Neuronal stem cell (in vitro differentiated cells): ENCODE data around the gene TPD52L1.

Experiments
- DNase-seq: peaks from one replicate; pipeline ENCODE4 v3.0.0-alpha.2; 2013; ENCODE audit warnings: low spot score
- H2AFZ ChIP-seq: one replicate; pipeline ENCODE4 v1.6.1; 2013; ENCODE audit warnings: mild to moderate bottlenecking, low read length, inconsistent platforms
- H2AK5ac ChIP-seq: 2 replicates; pipeline ENCODE4 v1.6.1; 2013; ENCODE audit warnings: low read depth, mild to moderate bottlenecking, inconsistent platforms, low read length, moderate library complexity, mixed read lengths
- H2BK120ac ChIP-seq: 2 replicates; pipeline ENCODE4 v1.6.1; 2013; ENCODE audit warnings: low read depth, mild to moderate bottlenecking, inconsistent platforms, low read length, moderate library complexity, mixed read lengths
- H2BK12ac ChIP-seq: one replicate; pipeline ENCODE4 v1.6.1; 2013; ENCODE audit warnings: low read length, inconsistent platforms
- H2BK15ac ChIP-seq: 2 replicates; pipeline ENCODE4 v1.6.1; 2013; ENCODE audit warnings: mild to moderate bottlenecking, low read length, inconsistent platforms, mixed read lengths
- H2BK5ac ChIP-seq: one replicate; pipeline ENCODE4 v1.6.1; 2013; ENCODE audit warnings: inconsistent platforms, mild to moderate bottlenecking, low read length, moderate library complexity
- H3K14ac ChIP-seq: one replicate; pipeline ENCODE4 v1.6.1; 2013; ENCODE audit warnings: low read length, inconsistent platforms
- H3K18ac ChIP-seq: 2 replicates; pipeline ENCODE4 v1.6.1; 2013; ENCODE audit warnings: low read length, inconsistent platforms
- H3K23ac ChIP-seq: 2 replicates; pipeline ENCODE4 v1.6.1; 2013; ENCODE audit warnings: low read depth, mild to moderate bottlenecking, mixed read lengths, low read length, inconsistent platforms; ENCODE audit not compliant: poor library complexity
- H3K27ac ChIP-seq: replicated peaks from 3 replicates; pipeline ENCODE4 v1.5.1; 2013; ENCODE audit warnings: low read length, inconsistent platforms
- H3K27me3 ChIP-seq, 3 experiments: 2 replicates each; pipeline ENCODE4 v1.6.1; 2013; ENCODE audit warnings: low read length in 3 of 3, mild to moderate bottlenecking in 2 of 3, inconsistent platforms in 1 of 3, low read depth in 1 of 3, mixed read lengths in 1 of 3, moderate library complexity in 1 of 3; ENCODE audit not compliant: control insufficient read depth in 3 of 3, insufficient read depth in 3 of 3
- H3K36me3 ChIP-seq, 2 donors: replicated peaks in 1 of 2; 2 replicates each; pipeline ENCODE4 v1.6.1; 2013; ENCODE audit warnings: low read length in 2 of 2; ENCODE audit not compliant: control insufficient read depth in 2 of 2, insufficient read depth in 2 of 2
- H3K4ac ChIP-seq: 2 replicates; pipeline ENCODE4 v1.6.1; 2013; ENCODE audit warnings: inconsistent platforms, mild to moderate bottlenecking, low read length, moderate library complexity
- H3K4me1 ChIP-seq, 2 donors: 1 replicate in 1 of 2; 2 replicates in 1 of 2; pipeline ENCODE4 v1.6.1; 2013; ENCODE audit warnings: low read length in 2 of 2, low read depth in 1 of 2; ENCODE audit not compliant: control insufficient read depth in 2 of 2, insufficient read depth in 1 of 2
- H3K4me2 ChIP-seq: one replicate; pipeline ENCODE4 v1.6.1; 2013; ENCODE audit warnings: mild to moderate bottlenecking, low read length, inconsistent platforms; ENCODE audit not compliant: insufficient read depth, poor library complexity, severe bottlenecking
- H3K4me3 ChIP-seq, 2 donors: 2 replicates each; pipeline ENCODE4 v1.5.1; 2013; ENCODE audit warnings: low read length in 2 of 2, mild to moderate bottlenecking in 2 of 2, inconsistent platforms in 1 of 2, moderate library complexity in 1 of 2
- H3K79me1 ChIP-seq: one replicate; pipeline ENCODE4 v1.6.1; 2013; ENCODE audit warnings: low read depth, mild to moderate bottlenecking, inconsistent platforms, low read length, moderate library complexity
- H3K9ac ChIP-seq: one replicate; pipeline ENCODE4 v1.6.1; 2013; ENCODE audit warnings: mild to moderate bottlenecking, low read depth, low read length, inconsistent platforms; ENCODE audit not compliant: poor library complexity
- H3K9me3 ChIP-seq, 2 donors: replicated peaks in 1 of 2; 2 replicates each; pipeline versions ENCODE3 to v1.6.1; 2013; ENCODE audit warnings: low read length in 2 of 2, mild to moderate bottlenecking in 2 of 2, inconsistent platforms in 1 of 2, low read depth in 1 of 2, mixed read lengths in 1 of 2, moderate library complexity in 1 of 2; ENCODE audit not compliant: control insufficient read depth in 2 of 2, insufficient read depth in 1 of 2
- H4K8ac ChIP-seq: one replicate; pipeline ENCODE4 v1.6.1; 2013; ENCODE audit warnings: low read depth, mild to moderate bottlenecking, inconsistent platforms, low read length, moderate library complexity
- H4K91ac ChIP-seq: one replicate; pipeline ENCODE4 v1.6.1; 2013; ENCODE audit warnings: low read length, low read depth, mild to moderate bottlenecking, inconsistent platforms; ENCODE audit not compliant: poor library complexity
- WGBS, 2 donors: extraction: QIAGEN DNeasy Blood & Tissue Kit; methylation state at CpG; one replicate each; pipeline ENCODE4 v1.1.7; 2013; ENCODE audit warnings: missing lambda C conversion rate in 2 of 2, mixed read lengths in 1 of 2; ENCODE audit not compliant: insufficient read length in 2 of 2, insufficient replicate concordance in 1 of 2; ENCODE audit errors: extremely low coverage in 2 of 2; 5-methylcytosine and 5-hydroxymethylcytosine counted together

Gene TPD52L1

GRCh38 chr6:125230674-125231073 is 77.1 kb downstream of the TPD52L1 start:
- H3K9ac ChIP-seq = no peak overlapping the region
- H3K4me2 ChIP-seq = no peak overlapping the region

GRCh38 chr6:125231133-125231532 is 77.6 kb downstream of the TPD52L1 start:
- H2BK15ac ChIP-seq = no peak overlapping the region
- no peak overlapping the region for H3K18ac ChIP-seq
- no peak overlapping the region for H4K8ac ChIP-seq
- no peak overlapping the region for H2BK5ac ChIP-seq
- H2BK12ac ChIP-seq = no peak overlapping the region
- no peak overlapping the region for H3K9ac ChIP-seq
- no peaks in the 10 kb centered on the region for H3K79me1 ChIP-seq
- H2AK5ac ChIP-seq = no peak overlapping the region
- H3K4me1 ChIP-seq = no peaks in the 10 kb centered on the region
- H2AFZ ChIP-seq = no peak overlapping the region
- H2BK120ac ChIP-seq = no peak overlapping the region
- H3K9me3 ChIP-seq = no peaks in the 10 kb centered on the region
- no peak overlapping the region for H3K14ac ChIP-seq
- no peak overlapping the region for H3K23ac ChIP-seq
- no peak for DNase-seq
- no peak overlapping the region for H3K4me3 ChIP-seq
- no peak overlapping the region for H3K4me2 ChIP-seq
- no peak overlapping the region for H4K91ac ChIP-seq
- H3K4ac ChIP-seq = no peak overlapping the region
- no peaks in the 10 kb centered on the region for H3K36me3 ChIP-seq
- no CpG with 5 or more reads among the region's 1 CpG for WGBS, 2 donors
- H3K27me3 ChIP-seq = no peaks in the 10 kb centered on the region
- no peak overlapping the region for H3K27ac ChIP-seq

More at GRCh38 chr6:125230674-125231073, 77.1 kb downstream of the TPD52L1 start:
- no peak for DNase-seq
- WGBS, 2 donors = no CpG with 5 or more reads among the region's 3 CpGs
- no peak overlapping the region for H2BK12ac ChIP-seq
- no peaks in the 10 kb centered on the region for H3K27me3 ChIP-seq
- H3K18ac ChIP-seq = no peak overlapping the region
- H2AK5ac ChIP-seq = no peak overlapping the region
- no peaks in the 10 kb centered on the region for H3K9me3 ChIP-seq
- no peak overlapping the region for H3K14ac ChIP-seq
- no peaks in the 10 kb centered on the region for H3K4me1 ChIP-seq
- no peak overlapping the region for H2BK5ac ChIP-seq
- no peak overlapping the region for H2AFZ ChIP-seq
- H3K4ac ChIP-seq = no peak overlapping the region
- H3K36me3 ChIP-seq = no peaks in the 10 kb centered on the region
- no peak overlapping the region for H2BK120ac ChIP-seq
- no peak overlapping the region for H3K23ac ChIP-seq
- H3K27ac ChIP-seq = no peak overlapping the region
- H4K91ac ChIP-seq = no peak overlapping the region
- H3K79me1 ChIP-seq = no peaks in the 10 kb centered on the region
- no peak overlapping the region for H3K4me3 ChIP-seq
- H2BK15ac ChIP-seq = no peak overlapping the region
- H4K8ac ChIP-seq = no peak overlapping the region

DNA sequence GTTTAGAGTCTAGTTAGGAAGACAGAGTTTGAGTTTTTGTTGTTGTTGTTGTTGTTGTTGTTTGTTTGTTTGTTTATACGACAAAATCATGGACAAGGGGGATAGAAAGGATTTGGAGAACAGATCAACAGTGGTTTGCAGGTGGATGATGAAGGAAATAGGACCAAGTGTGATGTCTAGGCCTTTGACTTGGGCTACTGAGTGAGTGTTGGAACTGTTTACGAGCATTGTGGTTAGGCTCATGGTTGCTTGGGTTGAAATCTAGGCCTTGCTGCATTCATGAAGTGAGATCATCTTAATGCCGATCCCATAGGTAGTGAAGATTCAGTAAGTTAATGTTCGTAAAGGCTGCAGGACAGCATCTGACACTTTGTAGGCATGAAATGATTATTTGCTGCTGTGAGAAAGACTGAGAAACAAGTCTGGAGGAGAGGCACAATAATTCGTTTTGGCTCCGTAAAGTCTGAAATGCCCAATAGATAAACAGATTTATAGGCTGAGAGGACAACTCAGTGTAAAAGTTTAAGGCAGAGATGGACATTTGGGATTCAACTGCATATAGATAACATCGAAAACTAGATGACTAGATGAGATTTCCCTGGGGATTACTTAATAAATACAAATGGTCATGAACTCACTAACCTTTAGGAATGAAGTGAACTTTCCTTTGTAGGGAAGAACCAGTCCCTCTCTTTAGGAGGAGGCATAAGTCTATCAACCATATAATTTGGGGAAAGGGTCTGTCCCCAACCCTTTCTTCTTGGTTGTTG is 78.2 kb downstream of the TPD52L1 start:
- H2BK12ac ChIP-seq = no peak overlapping the region
- H3K36me3 ChIP-seq = no peaks in the 10 kb centered on the region
- no peak overlapping the region for H3K4me2 ChIP-seq
- no peak overlapping the region for H2BK15ac ChIP-seq
- no peak overlapping the region for H3K4ac ChIP-seq
- DNase-seq = no peak
- H2BK5ac ChIP-seq = no peak overlapping the region
- no peak overlapping the region for H3K23ac ChIP-seq
- H3K9ac ChIP-seq = no peak overlapping the region
- H3K27ac ChIP-seq = no peak overlapping the region
- WGBS, 2 donors = no CpG with 5 or more reads among the region's 7 CpGs
- no peak overlapping the region for H4K8ac ChIP-seq
- H2AFZ ChIP-seq = no peak overlapping the region
- no peaks in the 10 kb centered on the region for H3K9me3 ChIP-seq
- H3K14ac ChIP-seq = no peak overlapping the region
- no peaks in the 10 kb centered on the region for H3K27me3 ChIP-seq
- H2BK120ac ChIP-seq = no peak overlapping the region
- no peak overlapping the region for H3K4me3 ChIP-seq
- H3K4me1 ChIP-seq = no peaks in the 10 kb centered on the region
- no peaks in the 10 kb centered on the region for H3K79me1 ChIP-seq
- H4K91ac ChIP-seq = no peak overlapping the region
- H2AK5ac ChIP-seq = no peak overlapping the region
- H3K18ac ChIP-seq = no peak overlapping the region

GRCh38 chr6:125232466-125232865 is 78.9 kb downstream of the TPD52L1 start:
- H2BK15ac ChIP-seq = no peak overlapping the region
- H3K4ac ChIP-seq = no peak overlapping the region
- H3K9ac ChIP-seq = no peak overlapping the region
- H2BK120ac ChIP-seq = no peak overlapping the region
- WGBS, 2 donors = no CpG with 5 or more reads among the region's 1 CpG
- no peaks in the 10 kb centered on the region for H3K79me1 ChIP-seq
- no peak overlapping the region for H3K4me3 ChIP-seq
- H2BK12ac ChIP-seq = no peak overlapping the region
- no peak overlapping the region for H2AFZ ChIP-seq
- no peak overlapping the region for H2AK5ac ChIP-seq
- no peak overlapping the region for H3K4me2 ChIP-seq
- H3K4me1 ChIP-seq = no peaks in the 10 kb centered on the region
- H3K18ac ChIP-seq = no peak overlapping the region
- DNase-seq = no peak
- no peak overlapping the region for H4K8ac ChIP-seq
- no peak overlapping the region for H4K91ac ChIP-seq
- no peaks in the 10 kb centered on the region for H3K9me3 ChIP-seq
- no peak overlapping the region for H2BK5ac ChIP-seq
- no peaks in the 10 kb centered on the region for H3K27me3 ChIP-seq
- no peaks in the 10 kb centered on the region for H3K36me3 ChIP-seq
- H3K27ac ChIP-seq = no peak overlapping the region
- no peak overlapping the region for H3K14ac ChIP-seq
- H3K23ac ChIP-seq = no peak overlapping the region
